PC-9 (cell line): Measurements from ENCODE around the gene OCSTAMP.

Source experiments
- CTCF ChIP-seq: fragments of 200-600 bp; sonication (generic); conservative IDR thresholded peaks from 2 replicates; pipeline ENCODE4 v1.6.1; 2017; ENCODE audit warnings: mixed run types, antibody characterized with exemption, mild to moderate bottlenecking, moderate library complexity
- EZH2 ChIP-seq: fragments of 200-600 bp; sonication (generic); IDR thresholded peaks from 2 replicates; pipeline ENCODE4 v1.8.0; 2017; ENCODE audit warnings: antibody characterized with exemption, low read depth

DNA sequence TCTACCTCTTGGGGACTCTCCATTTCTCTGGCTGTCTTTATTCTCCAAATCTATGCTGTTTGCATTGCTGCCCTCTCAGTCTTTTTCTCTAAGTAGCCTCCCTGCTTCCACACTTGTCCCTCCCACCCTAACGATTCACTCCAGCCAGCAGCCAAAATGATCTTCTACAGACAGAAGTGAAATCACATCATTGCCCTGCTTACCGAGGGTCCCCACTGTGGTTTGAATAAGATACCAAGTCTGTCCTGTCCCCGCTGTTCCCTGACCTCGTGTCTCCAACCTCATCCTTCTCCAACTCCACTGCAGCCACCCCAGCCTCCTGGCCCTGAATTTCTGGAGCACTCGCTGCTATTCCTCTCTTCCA, 11.5 kb upstream of the OCSTAMP start:
- TF ChIP-seq CTCF: no peak
- TF ChIP-seq EZH2: no peak
